GM18499 (cell line): Measurements from ENCODE around the gene GLYATL2.

ENCODE experiments used
- ATAC-seq: cut with Tn5 transposase; IDR thresholded peaks from one replicate; pipeline ENCODE4 v1.9.1; 2021; ENCODE audit warnings: moderate number of reproducible peaks; ENCODE audit not compliant: insufficient read depth, unreplicated experiment

GLYATL2 gene

DNA sequence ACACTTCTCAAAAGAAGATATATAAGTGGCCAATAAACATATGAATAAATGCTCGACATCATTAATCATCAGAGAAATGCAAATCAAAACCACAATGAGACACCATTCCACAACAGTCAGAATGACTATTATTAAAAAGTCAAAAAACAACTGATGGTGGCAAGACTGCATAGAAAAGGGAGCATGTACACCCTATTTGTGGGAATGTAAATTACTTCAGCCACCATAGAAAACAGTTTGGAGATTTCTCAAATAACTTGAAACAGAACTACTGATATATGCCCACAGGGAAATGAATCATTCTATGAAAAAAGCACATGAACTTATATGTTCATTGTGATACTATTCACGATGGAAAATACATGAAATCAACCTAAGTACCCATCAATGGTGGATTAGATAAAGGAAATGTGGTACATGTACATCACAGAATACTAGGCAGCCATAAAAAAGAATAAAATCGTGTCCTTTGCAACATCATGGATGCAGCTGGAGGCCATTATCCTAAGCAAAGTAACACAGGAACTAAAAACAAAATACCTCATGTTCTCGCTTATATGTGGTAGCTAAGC, 42.4 kb downstream of the GLYATL2 start:
- no peak for ATAC-seq

DNA sequence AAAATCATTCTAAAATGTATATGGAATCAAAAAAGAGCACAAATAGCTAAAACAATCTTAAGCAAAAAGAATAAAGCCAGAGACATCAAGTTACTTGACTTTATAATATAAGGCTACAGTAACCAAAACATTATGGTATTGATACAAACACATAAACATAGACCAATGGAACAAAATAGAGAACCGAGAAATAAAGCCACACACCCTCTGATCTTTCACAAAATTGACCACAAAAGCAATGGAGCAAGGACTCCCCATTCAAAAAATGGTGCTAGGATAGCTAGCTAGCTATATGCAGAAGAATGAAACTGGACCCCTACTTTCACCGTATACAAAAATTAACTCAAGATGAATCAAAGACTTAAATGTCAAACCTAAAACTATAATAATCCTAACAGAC, 43.2 kb downstream of the GLYATL2 start:
- ATAC-seq, result no peak

DNA sequence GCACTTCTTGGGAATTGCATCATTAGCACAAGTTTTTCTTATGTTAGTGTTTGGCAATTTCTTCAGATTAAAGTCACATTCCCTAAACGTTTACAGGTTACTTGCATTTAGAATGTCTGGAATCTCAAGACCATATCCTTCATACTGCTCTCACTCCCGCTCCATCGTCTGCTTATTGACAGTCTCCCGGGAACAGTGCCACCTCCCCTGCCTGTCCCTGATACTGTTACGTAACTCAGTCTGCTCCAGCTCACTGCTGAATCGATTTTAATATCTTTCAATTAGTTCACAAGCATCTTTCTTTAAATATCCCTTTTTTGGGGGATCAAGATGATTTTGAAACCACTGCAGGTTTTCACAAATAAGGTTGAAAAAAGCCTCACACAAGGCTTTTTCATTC, 48.2 kb downstream of the GLYATL2 start:
- ATAC-seq, result no peak

DNA sequence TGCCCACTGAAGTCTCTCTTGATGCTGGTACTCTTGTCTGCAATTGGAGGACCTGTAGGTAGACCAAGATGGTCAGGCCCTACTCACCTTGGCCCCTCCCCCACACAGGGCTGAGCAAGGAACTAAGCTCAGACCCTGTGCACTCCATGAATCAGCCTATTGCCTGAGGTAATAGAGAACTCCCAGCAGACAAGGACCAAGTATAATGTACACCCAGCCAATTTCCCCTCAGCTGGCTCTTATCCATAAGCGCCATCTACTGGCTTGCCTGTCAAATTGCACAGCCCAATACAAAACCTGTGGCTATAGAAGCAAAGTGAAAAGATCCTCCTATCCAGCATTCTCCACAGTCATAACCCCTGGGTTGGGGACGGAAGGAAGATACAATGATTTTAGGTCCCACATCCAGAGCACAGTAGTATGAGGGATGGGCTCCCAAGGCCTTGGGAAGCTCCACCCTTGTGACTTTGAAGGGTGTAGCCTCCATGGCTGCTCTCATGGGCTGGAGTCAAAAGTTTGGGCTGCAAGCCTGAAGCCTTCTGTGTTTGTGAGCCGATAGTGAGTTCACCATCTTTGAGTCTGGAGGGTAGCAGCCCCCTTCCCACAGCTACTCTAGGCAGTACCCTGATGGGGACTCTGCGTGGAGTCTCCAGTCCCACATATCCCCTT, 56.0 kb downstream of the GLYATL2 start:
- peak; percentile 93 for ATAC-seq

DNA sequence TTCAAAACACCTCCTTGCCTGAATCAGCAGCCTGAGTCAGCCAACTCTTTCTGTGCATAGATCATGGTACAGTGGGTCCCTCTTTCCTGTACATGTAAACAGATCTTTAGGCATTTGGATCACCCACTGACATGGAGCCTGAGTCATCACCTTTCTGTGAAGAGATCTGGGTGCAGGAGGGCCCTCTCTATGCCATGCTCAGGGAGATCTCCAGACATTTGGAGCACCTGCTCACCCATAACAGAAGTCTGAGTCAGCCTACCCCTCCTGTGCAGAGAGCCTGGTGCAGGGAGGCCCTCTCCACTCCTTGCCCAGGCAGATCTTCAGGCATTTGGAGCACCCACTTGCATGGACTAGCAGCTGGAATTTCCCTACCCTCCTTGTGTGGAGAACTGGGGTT, 56.6 kb downstream of the GLYATL2 start:
- ATAC-seq, result no peak

DNA sequence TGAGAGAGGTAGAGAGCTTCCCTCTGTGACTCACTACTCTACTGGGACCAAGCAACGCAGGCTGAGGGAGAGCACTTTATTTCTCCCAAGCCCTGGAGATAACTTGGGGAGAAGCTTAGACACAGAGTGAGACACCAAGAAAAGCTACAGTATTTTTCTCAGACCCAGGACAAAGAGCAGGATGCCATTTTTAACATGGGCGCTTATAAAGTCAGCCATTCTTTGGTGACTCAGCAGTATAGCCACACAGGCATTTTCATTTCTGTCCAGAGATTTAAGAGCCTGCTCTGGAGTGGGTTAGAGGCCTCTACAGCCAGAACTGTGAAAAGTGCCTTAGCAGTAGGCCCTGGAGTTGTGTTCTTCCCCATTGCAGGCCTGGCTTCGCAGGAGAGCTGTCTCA, 57.8 kb downstream of the GLYATL2 start:
- ATAC-seq, result no peak

DNA sequence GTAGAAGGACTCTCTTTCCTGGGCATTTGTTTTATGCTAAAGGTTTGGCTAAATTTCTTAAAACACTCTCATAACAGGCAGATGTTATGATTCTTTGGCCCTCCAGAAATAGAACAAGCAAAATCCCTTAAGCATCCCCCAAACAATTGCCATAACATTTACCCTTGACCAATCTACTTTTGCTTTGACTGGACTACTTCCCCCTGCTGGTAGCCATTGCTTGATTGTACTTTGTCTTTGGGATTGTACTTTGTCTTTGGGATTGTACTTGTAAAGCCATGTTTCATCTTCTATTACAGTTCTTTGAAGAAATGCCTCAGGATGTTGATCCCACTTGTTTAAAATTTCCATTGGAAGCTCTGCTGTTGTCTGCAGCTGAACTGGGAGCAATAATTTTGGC, 59.5 kb downstream of the GLYATL2 start:
- no peak for ATAC-seq
